RWPE1 (cell line): ENCODE data around the gene SVOPL.

ENCODE experiments used
- CTCF ChIA-PET: fragments of 350-600 bp; sonication (Branson Sonifier 250); formaldehyde crosslinking; extraction: SDS; loops from one replicate; lab custom pipeline; 2021; lab: Yijun Ruan, JAX
- POLR2A ChIA-PET: fragments of 400-600 bp; formaldehyde crosslinking; extraction: SDS; loops from one replicate; lab custom pipeline; 2020; ENCODE audit warnings: antibody characterized with exemption; ENCODE audit not compliant: low non-redundant PET; lab: Yijun Ruan, JAX
- DNase-seq: peaks from one replicate; pipeline ENCODE4 v3.0.0; 2012; ENCODE audit warnings: low spot score
- H3K27ac ChIP-seq: fragments of 450-650 bp; 2 replicates; pipeline ENCODE4 v1.5.1; 2017
- CTCF ChIP-seq: fragments of 450-650 bp; conservative IDR thresholded peaks from 2 replicates; pipeline ENCODE4 v1.5.1; 2017; ENCODE audit warnings: low read depth, mild to moderate bottlenecking

Gene SVOPL

GRCh38 chr7:138663725-138664710 lies 37.1 kb downstream of the SVOPL start:
- peak; percentile 30 for DNase-seq
- ChIA-PET CTCF (interaction anchor here (0.6 kb wide), 1 partner anchor 40 kb away, joined by 9 read pairs; no protein-coding TSS in a partner anchor), POLR2A (no interaction called here)
- no peak overlapping the region for H3K27ac ChIP-seq
- TF ChIP-seq CTCF = no peak

GRCh38 chr7:138662991-138663320 lies 38.2 kb downstream of the SVOPL start:
- no peak for TF ChIP-seq CTCF
- ChIA-PET CTCF (no interaction called here), POLR2A (no interaction called here)
- no peak overlapping the region for H3K27ac ChIP-seq
- DNase-seq = no peak

GRCh38 chr7:138662076-138662990 lies 38.8 kb downstream of the SVOPL start:
- POLR2A ChIA-PET = no interaction called here
- DNase-seq = no peak
- no peak overlapping the region for H3K27ac ChIP-seq
- TF ChIP-seq CTCF = no peak
- CTCF ChIA-PET = no interaction called here

GRCh38 chr7:138661069-138661635 lies 40.0 kb downstream of the SVOPL start:
- DNase-seq = no peak
- H3K27ac ChIP-seq = no peak overlapping the region
- ChIA-PET CTCF (interaction anchor here (0.6 kb wide), 1 partner anchor 434 kb away, joined by 3 read pairs; no protein-coding TSS in a partner anchor), POLR2A (no interaction called here)
- no peak for TF ChIP-seq CTCF

GRCh38 chr7:138658889-138659288 lies 42.3 kb downstream of the SVOPL start:
- no peak overlapping the region for H3K27ac ChIP-seq
- TF ChIP-seq CTCF = no peak
- no peak for DNase-seq
- CTCF ChIA-PET = no interaction called here
- POLR2A ChIA-PET = no interaction called here

GRCh38 chr7:138657854-138658386 lies 43.2 kb downstream of the SVOPL start:
- no peak for DNase-seq
- no peak overlapping the region for H3K27ac ChIP-seq
- POLR2A ChIA-PET = no interaction called here
- CTCF ChIA-PET = no interaction called here
- TF ChIP-seq CTCF = no peak
